Stimulated activated CD4-positive, alpha-beta T cell treated with anti-CD3 and anti-CD28 coated beads, Interleukin-2, amount 100 ng/mL, for 24 hours (primary cell): Measurements from ENCODE around the gene RANBP3L.

Source experiments
- DNase-seq, 2 donors: peaks; one replicate each; pipeline ENCODE4 v3.0.0-alpha.2; 2020

Gene RANBP3L

GRCh38 chr5:36242534-36243485, 58.9 kb downstream of the RANBP3L start:
- peak; percentile 11 to 23 for DNase-seq

GRCh38 chr5:36241631-36242533, 59.8 kb downstream of the RANBP3L start, which contains the start of gene NADK2:
Gene NADK2, minus strand, starts transcription at chr5:36241925. Its CDS starts 127 bp downstream, at chr5:36241798.
- DNase-seq, result peak; percentile 89 to 93

GRCh38 chr5:36240779-36241630, 60.7 kb downstream of the RANBP3L start:
- peak; percentile 41 to 50 for DNase-seq

GRCh38 chr5:36239370-36240293, 62.1 kb downstream of the RANBP3L start:
- DNase-seq, result no peak

- no peak for DNase-seq
Measured at GRCh38 chr5:36238502-36239295, 63.0 kb downstream of the RANBP3L start.

GRCh38 chr5:36237751-36238150, 64.0 kb downstream of the RANBP3L start:
- no peak for DNase-seq

- DNase-seq, result no peak
Measured at GRCh38 chr5:36236801-36237200, 64.9 kb downstream of the RANBP3L start.

GRCh38 chr5:36232533-36232932, 69.2 kb downstream of the RANBP3L start:
- no peak for DNase-seq

- DNase-seq, result no peak
Measured at GRCh38 chr5:36230151-36230790, 71.4 kb downstream of the RANBP3L start.

GRCh38 chr5:36228505-36228904, 73.2 kb downstream of the RANBP3L start:
- no peak for DNase-seq

- no peak for DNase-seq
Measured at GRCh38 chr5:36227046-36227445, 74.7 kb downstream of the RANBP3L start.

- DNase-seq, result no peak
Measured at GRCh38 chr5:36222620-36223019, 79.1 kb downstream of the RANBP3L start.

GRCh38 chr5:36217988-36218387, 83.7 kb downstream of the RANBP3L start:
- DNase-seq, result no peak

- no peak for DNase-seq
Measured at GRCh38 chr5:36217567-36217966, 84.1 kb downstream of the RANBP3L start.

GRCh38 chr5:36215910-36216309, 85.8 kb downstream of the RANBP3L start:
- DNase-seq, result no peak

GRCh38 chr5:36214436-36214835, 87.3 kb downstream of the RANBP3L start:
- no peak for DNase-seq

GRCh38 chr5:36209664-36210063, 92.0 kb downstream of the RANBP3L start:
- DNase-seq, result no peak

GRCh38 chr5:36208786-36209185, 92.9 kb downstream of the RANBP3L start:
- DNase-seq, result no peak

- DNase-seq, result no peak
Measured at GRCh38 chr5:36206913-36207312, 94.8 kb downstream of the RANBP3L start.

- no peak for DNase-seq
Measured at GRCh38 chr5:36205329-36205728, 96.4 kb downstream of the RANBP3L start.
